ENCODE results near the gene MYL2. TPM values are rescaled to one million over a fixed set of nuclear protein-coding genes. Genes with fewer than 3 reads are reported as not detected.

Gene MYL2
- total RNA-seq, 1 donor from 2014 or later, result not detected

Other genes with a start within 250 kb of the MYL2 start
- 0.33 and 2.1 TPM in 2 replicates for gene HVCN1, start 231.5 kb downstream of the MYL2 start, total RNA-seq
- 81.6 and 93.1 TPM in 2 replicates for gene PPP1CC, start 177.7 kb downstream of the MYL2 start, total RNA-seq
- not detected in 2 replicates for gene CCDC63, start 73.6 kb downstream of the MYL2 start, total RNA-seq
- not detected in 2 replicates for gene CUX2, start 113.6 kb upstream of the MYL2 start, total RNA-seq